GM10266 (cell line): Measurements from ENCODE around the gene VIL1.

Source experiments
- DNase-seq: peaks from one replicate; pipeline ENCODE4 v3.0.0; 2012; ENCODE audit errors: extremely low spot score
- TF ChIP-seq, protein P1 (sequence below): IDR thresholded peaks from 2 replicates; pipeline ENCODE4 v1.5.1; 2012; ENCODE audit warnings: mild to moderate bottlenecking, low read depth; ENCODE audit not compliant: control insufficient read depth, insufficient read depth; ENCODE audit errors: missing control alignments

The VIL1 gene

GRCh38 chr2:218425531-218425930, 6.6 kb downstream of the VIL1 start:
- no peak for DNase-seq
- TF ChIP-seq, protein P1, sequence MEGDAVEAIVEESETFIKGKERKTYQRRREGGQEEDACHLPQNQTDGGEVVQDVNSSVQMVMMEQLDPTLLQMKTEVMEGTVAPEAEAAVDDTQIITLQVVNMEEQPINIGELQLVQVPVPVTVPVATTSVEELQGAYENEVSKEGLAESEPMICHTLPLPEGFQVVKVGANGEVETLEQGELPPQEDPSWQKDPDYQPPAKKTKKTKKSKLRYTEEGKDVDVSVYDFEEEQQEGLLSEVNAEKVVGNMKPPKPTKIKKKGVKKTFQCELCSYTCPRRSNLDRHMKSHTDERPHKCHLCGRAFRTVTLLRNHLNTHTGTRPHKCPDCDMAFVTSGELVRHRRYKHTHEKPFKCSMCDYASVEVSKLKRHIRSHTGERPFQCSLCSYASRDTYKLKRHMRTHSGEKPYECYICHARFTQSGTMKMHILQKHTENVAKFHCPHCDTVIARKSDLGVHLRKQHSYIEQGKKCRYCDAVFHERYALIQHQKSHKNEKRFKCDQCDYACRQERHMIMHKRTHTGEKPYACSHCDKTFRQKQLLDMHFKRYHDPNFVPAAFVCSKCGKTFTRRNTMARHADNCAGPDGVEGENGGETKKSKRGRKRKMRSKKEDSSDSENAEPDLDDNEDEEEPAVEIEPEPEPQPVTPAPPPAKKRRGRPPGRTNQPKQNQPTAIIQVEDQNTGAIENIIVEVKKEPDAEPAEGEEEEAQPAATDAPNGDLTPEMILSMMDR, result no peak

DNA sequence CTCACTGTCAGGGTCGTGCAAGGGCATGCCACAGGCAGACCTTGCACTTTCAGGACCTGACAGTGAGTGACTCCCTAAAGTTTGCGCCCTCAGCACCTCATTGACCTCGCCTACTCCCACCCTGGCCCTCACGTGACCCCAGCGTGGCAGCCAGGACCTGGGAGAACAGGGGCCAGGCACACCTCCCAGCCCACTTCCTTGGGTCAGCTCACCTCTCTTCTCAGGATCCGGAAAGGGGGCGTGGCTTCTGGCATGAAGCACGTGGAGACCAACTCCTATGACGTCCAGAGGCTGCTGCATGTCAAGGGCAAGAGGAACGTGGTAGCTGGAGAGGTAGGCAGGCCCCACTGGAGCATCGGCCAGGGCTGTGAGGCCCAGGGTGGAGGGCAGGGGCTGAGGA, 8.8 kb downstream of the VIL1 start:
- DNase-seq, result no peak

DNA sequence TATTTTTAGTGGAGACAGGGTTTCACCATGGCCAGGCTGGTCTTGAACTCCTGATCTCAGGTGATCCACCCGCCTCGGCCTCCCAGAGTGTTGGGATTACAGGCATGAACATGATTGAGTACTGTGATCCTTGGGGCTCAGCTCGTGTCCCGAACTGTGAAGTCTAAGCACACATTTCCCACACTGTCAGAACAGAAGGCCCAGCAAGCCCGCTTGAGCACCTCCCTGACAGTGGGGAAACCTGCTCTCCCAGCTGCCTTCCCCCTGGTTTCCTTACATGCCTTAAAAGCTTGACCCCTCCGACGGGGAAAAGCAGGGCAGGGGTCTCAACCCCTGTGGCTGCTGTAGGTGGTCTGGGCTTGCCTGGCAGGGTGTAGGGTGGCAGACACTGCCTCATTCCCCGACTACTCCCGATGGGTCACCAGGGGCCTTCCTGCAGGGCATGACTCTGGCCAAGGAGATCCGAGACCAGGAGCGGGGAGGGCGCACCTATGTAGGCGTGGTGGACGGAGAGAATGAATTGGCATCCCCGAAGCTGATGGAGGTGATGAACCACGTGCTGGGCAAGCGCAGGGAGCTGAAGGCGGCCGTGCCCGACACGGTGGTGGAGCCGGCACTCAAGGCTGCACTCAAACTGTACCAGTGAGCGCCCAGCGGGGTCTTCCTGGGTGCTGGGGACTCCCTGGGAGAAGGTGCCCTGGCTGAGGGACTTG, 10.1 kb downstream of the VIL1 start:
- no peak for DNase-seq
- TF ChIP-seq, protein P1, result no peak

More for the DNA sequence above, 8.8 kb downstream of the VIL1 start:
- TF ChIP-seq, protein P1, result no peak

GRCh38 chr2:218429911-218430692, 11.2 kb downstream of the VIL1 start:
- no peak for DNase-seq
- TF ChIP-seq, protein P1, result no peak

DNA sequence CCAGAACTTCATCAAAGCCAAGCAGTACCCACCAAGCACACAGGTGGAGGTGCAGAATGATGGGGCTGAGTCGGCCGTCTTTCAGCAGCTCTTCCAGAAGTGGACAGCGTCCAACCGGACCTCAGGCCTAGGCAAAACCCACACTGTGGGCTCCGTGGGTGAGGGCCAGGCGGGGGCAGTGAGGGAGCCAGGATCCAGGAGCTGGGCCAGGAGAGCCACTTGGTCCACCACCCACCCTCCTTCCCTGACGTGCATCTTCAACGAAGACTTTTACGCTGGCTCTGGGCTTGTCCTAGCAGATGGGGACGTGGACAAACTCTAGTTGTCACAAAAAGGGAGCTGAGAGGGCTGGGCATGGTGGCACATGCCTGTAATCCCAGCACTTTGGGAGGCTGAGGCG, 11.8 kb downstream of the VIL1 start:
- no peak for DNase-seq
- TF ChIP-seq, protein P1, result no peak

DNA sequence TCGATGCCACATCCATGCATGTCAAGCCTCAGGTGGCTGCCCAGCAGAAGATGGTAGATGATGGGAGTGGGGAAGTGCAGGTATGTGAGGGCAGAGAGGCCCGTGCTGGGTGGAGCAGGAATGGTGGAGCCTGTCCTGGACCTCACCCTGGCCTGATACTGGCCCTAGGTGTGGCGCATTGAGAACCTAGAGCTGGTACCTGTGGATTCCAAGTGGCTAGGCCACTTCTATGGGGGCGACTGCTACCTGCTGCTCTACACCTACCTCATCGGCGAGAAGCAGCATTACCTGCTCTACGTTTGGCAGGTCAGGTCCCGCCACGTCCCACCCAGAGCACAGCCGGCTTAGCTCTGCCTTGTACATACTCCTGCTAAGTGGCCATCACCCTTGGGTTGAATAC, 13.0 kb downstream of the VIL1 start:
- TF ChIP-seq, protein P1, result no peak
- DNase-seq, result no peak
